Liver (tissue), 3 donors: ENCODE data around the gene TMEM116.
"Not testable (repeated sequence)": the region's sequence is repeated elsewhere in the genome, so short reads cannot be mapped to it uniquely, and the experiment has no call there.

ENCODE experiments used
- CTCF ChIP-seq: fragments of 150-350 bp; IDR thresholded peaks from 2 replicates; pipeline ENCODE4 v1.5.1; 2017; ENCODE audit warnings: improper control_type of control experiment, low read depth, low read length; ENCODE audit not compliant: missing input control
- TAF1 ChIP-seq: conservative IDR thresholded peaks from 2 replicates; pipeline ENCODE4 v1.6.1; 2016; ENCODE audit warnings: antibody characterized with exemption, mild to moderate bottlenecking
- YY1 ChIP-seq: IDR thresholded peaks from 2 replicates; pipeline ENCODE4 v1.6.1; 2016; ENCODE audit warnings: antibody characterized with exemption, mild to moderate bottlenecking
- TF ChIP-seq, protein P1 (sequence below): IDR thresholded peaks from 2 replicates; pipeline ENCODE4 v1.6.1; 2016; ENCODE audit warnings: antibody characterized with exemption
- donor health status: healthy.
- donor health status: healthy.

GRCh38 chr12:112009596-112009995, 3.4 kb downstream of the TMEM116 start:
- TF ChIP-seq YY1, CTCF, TAF1: not testable (repeated sequence)
- TF ChIP-seq, protein P1, sequence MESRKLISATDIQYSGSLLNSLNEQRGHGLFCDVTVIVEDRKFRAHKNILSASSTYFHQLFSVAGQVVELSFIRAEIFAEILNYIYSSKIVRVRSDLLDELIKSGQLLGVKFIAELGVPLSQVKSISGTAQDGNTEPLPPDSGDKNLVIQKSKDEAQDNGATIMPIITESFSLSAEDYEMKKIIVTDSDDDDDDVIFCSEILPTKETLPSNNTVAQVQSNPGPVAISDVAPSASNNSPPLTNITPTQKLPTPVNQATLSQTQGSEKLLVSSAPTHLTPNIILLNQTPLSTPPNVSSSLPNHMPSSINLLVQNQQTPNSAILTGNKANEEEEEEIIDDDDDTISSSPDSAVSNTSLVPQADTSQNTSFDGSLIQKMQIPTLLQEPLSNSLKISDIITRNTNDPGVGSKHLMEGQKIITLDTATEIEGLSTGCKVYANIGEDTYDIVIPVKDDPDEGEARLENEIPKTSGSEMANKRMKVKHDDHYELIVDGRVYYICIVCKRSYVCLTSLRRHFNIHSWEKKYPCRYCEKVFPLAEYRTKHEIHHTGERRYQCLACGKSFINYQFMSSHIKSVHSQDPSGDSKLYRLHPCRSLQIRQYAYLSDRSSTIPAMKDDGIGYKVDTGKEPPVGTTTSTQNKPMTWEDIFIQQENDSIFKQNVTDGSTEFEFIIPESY = not testable (repeated sequence)
